ENCODE measurements around the gene CABP2.

- TF ChIP-seq PPARA (CRISPR knock-in tag; IDR thresholded peaks at IDR 0.05; ENCODE audit: borderline replicate concordance) (no peak), ARNTL (CRISPR knock-in tag; IDR thresholded peaks at IDR 0.05; ENCODE audit: borderline replicate concordance, low read depth) (no peak), ZFP30 (CRISPR knock-in tag; IDR thresholded peaks at IDR 0.05) (no peak)
These were observed 39.2 kb downstream of the CABP2 start for GRCh38 chr11:67483831-67484665.
